AG04450 (cell line): ENCODE measurements around the gene CNN2. TPM values are rescaled to one million over a fixed set of nuclear protein-coding genes. Genes with fewer than 3 reads are reported as not detected.

Source experiments
- CTCF ChIA-PET: fragments of 300-600, 350-600 bp; formaldehyde crosslinking; extraction: SDS; loops from one replicate; lab custom pipeline; 2022; ENCODE audit warnings: antibody characterized with exemption, inconsistent platforms; lab: Charles Lee
- POLR2A ChIA-PET: fragments of 350-600 bp; formaldehyde crosslinking; extraction: SDS; loops from one replicate; lab custom pipeline; 2021; ENCODE audit warnings: antibody characterized with exemption, inconsistent platforms; lab: Yijun Ruan, JAX
- DNase-seq: peaks from one replicate; pipeline ENCODE4 v3.0.0-alpha.2; 2011; ENCODE audit warnings: low read depth, low spot score
- H3K27ac ChIP-seq: one replicate; pipeline ENCODE4 v1.5.1; 2012; ENCODE audit warnings: low read depth, low read length, control low read depth
- H3K27me3 ChIP-seq: one replicate; pipeline ENCODE4 v1.6.0; 2012; ENCODE audit warnings: low read length; ENCODE audit not compliant: control insufficient read depth, insufficient read depth
- H3K4me3 ChIP-seq: 2 replicates; pipeline ENCODE4 v1.5.1; 2011; ENCODE audit warnings: mild to moderate bottlenecking, low read depth, low read length, control low read depth
- H3K9me3 ChIP-seq: 2 replicates; pipeline ENCODE4 v1.5.1; 2012; ENCODE audit warnings: low read length; ENCODE audit not compliant: control insufficient read depth, insufficient read depth
- CTCF ChIP-seq: IDR thresholded peaks from 2 replicates; pipeline ENCODE4 v1.5.1; 2011; ENCODE audit warnings: low read depth, low read length, control low read depth, inconsistent platforms
- polyA plus RNA-seq: library from polyadenylated mRNA; depleted of rRNA; stranded (reverse); fragments of >200 nt; gene quantifications from 2 replicates; pipeline ENCODE4 v1.2.3, GENCODE V29; 2011

The CNN2 gene
- polyA plus RNA-seq, 1 experiment, result 302 TPM

- no peak for DNase-seq
- Histone ChIP-seq H3K27ac (no peak overlapping the region), H3K27me3 (peaks cover 28% of the 10 kb centered on the region), H3K4me3 (no peak overlapping the region), H3K9me3 (peaks cover 12% of the 10 kb centered on the region; the same call in 1 of the 2 replicates)
- ChIA-PET CTCF (interaction anchor here (0.6 to 1.1 kb wide), 3 partner anchors 96 to 153 kb away, joined by 3 read pairs; no protein-coding TSS in a partner anchor), POLR2A (interaction anchor here (0.6 to 0.8 kb wide), 3 partner anchors 51 to 267 kb away, joined by 3 to 5 read pairs (median 4); no protein-coding TSS in a partner anchor)
- TF ChIP-seq CTCF, result peak; percentile 78
Observed at GRCh38 chr19:1001538-1002166, 24.8 kb upstream of the CNN2 start.

DNA sequence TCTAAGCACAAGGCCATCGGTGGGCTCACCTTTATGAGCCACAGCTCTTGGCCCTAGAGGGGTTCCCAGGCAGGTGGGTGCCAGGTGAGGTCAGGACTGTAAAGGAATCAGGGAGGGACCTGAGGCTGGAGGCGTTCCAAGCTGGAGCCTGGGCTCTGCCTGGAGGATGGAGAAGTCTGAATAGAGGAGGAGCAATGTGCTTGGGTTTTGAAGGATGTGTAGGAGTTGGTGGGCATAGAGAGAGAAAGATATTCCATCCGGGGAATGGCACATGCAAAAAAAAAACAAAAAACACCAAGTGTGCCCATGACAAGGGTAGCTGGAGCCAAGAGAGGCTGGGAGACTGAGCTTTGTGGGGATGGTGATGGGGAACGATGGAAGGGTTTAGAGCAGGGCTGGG, 23.8 kb upstream of the CNN2 start:
- Histone ChIP-seq H3K27ac (no peak overlapping the region), H3K9me3 (peaks cover 12% of the 10 kb centered on the region; the same call in 1 of the 2 replicates), H3K27me3 (peaks cover 26% of the 10 kb centered on the region), H3K4me3 (no peak overlapping the region)
- CTCF ChIA-PET, result interaction anchor here (0.6 kb wide), 1 partner anchor 124 kb away, joined by 3 read pairs; no protein-coding TSS in a partner anchor
- no peak for DNase-seq
- POLR2A ChIA-PET, result no interaction called here
- no peak for TF ChIP-seq CTCF

DNA sequence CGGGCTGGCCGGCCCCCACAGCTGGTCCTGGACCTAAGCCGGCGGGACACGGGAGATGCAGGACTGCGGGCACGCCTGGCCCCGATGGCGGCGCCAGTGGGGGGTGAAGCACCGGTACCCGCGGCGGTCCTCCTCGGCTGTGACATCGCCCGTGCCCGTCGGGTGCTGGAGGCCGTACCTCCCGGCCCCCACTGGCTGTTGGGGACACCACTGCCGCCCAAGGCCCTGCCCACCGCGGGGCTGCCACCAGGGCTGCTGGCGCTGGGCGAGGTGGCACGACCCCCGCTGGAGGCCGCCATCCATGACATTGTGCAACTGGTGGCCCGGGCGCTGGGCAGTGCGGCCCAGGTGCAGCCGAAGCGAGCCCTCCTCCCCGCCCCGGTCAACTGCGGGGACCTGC, 23.1 kb upstream of the CNN2 start:
- ChIA-PET CTCF (interaction anchor here (0.5 kb wide), 1 partner anchor 121 kb away, joined by 3 read pairs; no protein-coding TSS in a partner anchor), POLR2A (no interaction called here)
- no peak for TF ChIP-seq CTCF

GRCh38 chr19:1004204-1004802, 22.1 kb upstream of the CNN2 start:
- no peak for DNase-seq
- Histone ChIP-seq H3K9me3 (peaks cover 12% of the 10 kb centered on the region; the same call in 1 of the 2 replicates), H3K27me3 (peaks cover 12% of the 10 kb centered on the region), H3K27ac (no peak overlapping the region), H3K4me3 (no peak overlapping the region)
- TF ChIP-seq CTCF, result no peak
- ChIA-PET POLR2A (interaction anchor here (0.6 kb wide), 1 partner anchor 49 kb away, joined by 3 read pairs; no protein-coding TSS in a partner anchor), CTCF (interaction anchor here (0.5 to 0.6 kb wide), 3 partner anchors 120 to 234 kb away, joined by 3 to 4 read pairs (median 3); no protein-coding TSS in a partner anchor)

More for the DNA sequence above, 23.1 kb upstream of the CNN2 start:
- DNase-seq, result no peak
- Histone ChIP-seq H3K9me3 (peaks cover 12% of the 10 kb centered on the region; the same call in 1 of the 2 replicates), H3K4me3 (no peak overlapping the region), H3K27me3 (peaks cover 20% of the 10 kb centered on the region), H3K27ac (no peak overlapping the region)
